GM12865 (cell line): ENCODE measurements around the gene TMEM184C.

Source experiments
- DNase-seq: peaks from one replicate; pipeline ENCODE4 v3.0.0; 2010; ENCODE audit warnings: low read depth
- H3K4me3 ChIP-seq: 2 replicates; pipeline ENCODE4 v1.5.1; 2011; ENCODE audit warnings: mild to moderate bottlenecking, low read depth, low read length, control low read depth
- CTCF ChIP-seq: IDR thresholded peaks from 2 replicates; pipeline ENCODE4 v1.5.1; 2011; ENCODE audit warnings: low read length, control low read depth, low read depth, inconsistent platforms; ENCODE audit not compliant: insufficient read depth; ENCODE audit errors: missing control alignments

The TMEM184C gene

GRCh38 chr4:147683188-147683591 lies 66.0 kb downstream of the TMEM184C start:
- no peak for TF ChIP-seq CTCF
- DNase-seq = peak; percentile 45
- peak overlapping the region; percentile 96 for H3K4me3 ChIP-seq

- TF ChIP-seq CTCF = no peak
- H3K4me3 ChIP-seq = peak within 1 kb of the TSS; percentile 96
- peak; percentile 93 for DNase-seq
Observed at GRCh38 chr4:147683717-147684700, 66.8 kb downstream of the TMEM184C start, which contains the start of gene PRMT9. Gene PRMT9 (minus strand): TSS chr4:147684163. CDS start chr4:147683987, 176 bp downstream.

GRCh38 chr4:147689067-147689466 lies 71.9 kb downstream of the TMEM184C start:
- H3K4me3 ChIP-seq = no peak overlapping the region
- no peak for TF ChIP-seq CTCF
- DNase-seq = no peak

GRCh38 chr4:147691820-147692219 lies 74.6 kb downstream of the TMEM184C start:
- H3K4me3 ChIP-seq = no peak overlapping the region
- TF ChIP-seq CTCF = no peak
- no peak for DNase-seq

- TF ChIP-seq CTCF = no peak
- H3K4me3 ChIP-seq = no peak overlapping the region
- no peak for DNase-seq
Observed at GRCh38 chr4:147693218-147693617, 76.0 kb downstream of the TMEM184C start.

- no peak overlapping the region for H3K4me3 ChIP-seq
- no peak for TF ChIP-seq CTCF
- DNase-seq = no peak
Observed at GRCh38 chr4:147696866-147697265, 79.7 kb downstream of the TMEM184C start.

- DNase-seq = no peak
- TF ChIP-seq CTCF = no peak
- H3K4me3 ChIP-seq = no peak overlapping the region
Observed at GRCh38 chr4:147704846-147705245, 87.6 kb downstream of the TMEM184C start.
